PC-9 (cell line): ENCODE measurements around the gene SORBS2. TPM values are rescaled to one million over a fixed set of nuclear protein-coding genes. Genes with fewer than 3 reads are reported as not detected.

Source experiments
- BruUV-seq: library from RNA; stranded (reverse); fragments of 400-500 nt; replicated peaks from 2 replicates; lab custom pipeline; 2021; lab: Mats Ljungman, UMichigan
- CTCF ChIA-PET: fragments of 300-600 bp; sonication (Branson Sonifier 250); formaldehyde crosslinking; loops from one replicate; lab custom pipeline; 2022; ENCODE audit warnings: antibody characterized with exemption; lab: Charles Lee
- POLR2A ChIA-PET: fragments of 300-600 bp; sonication (Branson Sonifier 250); formaldehyde crosslinking; loops from one replicate; lab custom pipeline; 2022; ENCODE audit warnings: antibody characterized with exemption; ENCODE audit not compliant: unreplicated experiment; lab: Charles Lee
- DNase-seq, 2 experiments: peaks; one replicate each; pipeline versions ENCODE4 v3.0.0 to v3.0.0-alpha.2; 2015 to 2022; ENCODE audit warnings: mixed read lengths in 1 of 2
- H2AFZ ChIP-seq: fragments of 200-600 bp; sonication (generic); 2 replicates; pipeline ENCODE4 v1.8.1; 2017; ENCODE audit warnings: antibody characterized with exemption
- H3F3A ChIP-seq: fragments of 200-600 bp; sonication (generic); 2 replicates; pipeline ENCODE4 v1.8.1; 2017; ENCODE audit warnings: antibody characterized with exemption, mild to moderate bottlenecking, low read depth; ENCODE audit not compliant: insufficient read depth
- H3K27ac ChIP-seq: fragments of 200-600 bp; sonication (generic); 2 replicates; pipeline ENCODE4 v1.6.1; 2016; ENCODE audit warnings: mixed run types
- H3K27me3 ChIP-seq: fragments of 200-600 bp; sonication (generic); 2 replicates; pipeline ENCODE4 v1.6.1; 2016; ENCODE audit warnings: low read depth, mixed run types; ENCODE audit not compliant: insufficient read depth
- H3K36me3 ChIP-seq: fragments of 200-600 bp; sonication (generic); 2 replicates; pipeline ENCODE4 v1.6.1; 2016; ENCODE audit warnings: low read depth, mixed run types
- H3K4me1 ChIP-seq: fragments of 200-600 bp; sonication (generic); replicated peaks from 2 replicates; pipeline ENCODE4 v1.6.1; 2016; ENCODE audit warnings: mixed run types; ENCODE audit not compliant: insufficient read depth
- H3K4me2 ChIP-seq: fragments of 200-600 bp; sonication (generic); 2 replicates; pipeline ENCODE4 v1.6.1; 2017; ENCODE audit warnings: mixed run types
- H3K4me3 ChIP-seq: fragments of 200-600 bp; sonication (generic); 2 replicates; pipeline ENCODE4 v1.6.1; 2016; ENCODE audit warnings: mixed run types
- H3K79me2 ChIP-seq: fragments of 200-600 bp; sonication (generic); 2 replicates; pipeline ENCODE4 v1.6.1; 2017; ENCODE audit warnings: low read depth, mixed run types
- H3K9me2 ChIP-seq: fragments of 200-600 bp; sonication (generic); 2 replicates; pipeline ENCODE4 v1.8.1; 2017; ENCODE audit warnings: mild to moderate bottlenecking; ENCODE audit not compliant: insufficient read depth
- H3K9me3 ChIP-seq: fragments of 200-600 bp; sonication (generic); 2 replicates; pipeline ENCODE4 v1.8.1; 2016; ENCODE audit warnings: low read depth; ENCODE audit not compliant: insufficient read depth
- H4K20me1 ChIP-seq: fragments of 200-600 bp; sonication (generic); 2 replicates; pipeline ENCODE4 v1.8.1; 2017; ENCODE audit not compliant: insufficient read depth
- CTCF ChIP-seq: fragments of 200-600 bp; sonication (generic); conservative IDR thresholded peaks from 2 replicates; pipeline ENCODE4 v1.6.1; 2017; ENCODE audit warnings: mixed run types, antibody characterized with exemption, mild to moderate bottlenecking, moderate library complexity
- EZH2 ChIP-seq: fragments of 200-600 bp; sonication (generic); IDR thresholded peaks from 2 replicates; pipeline ENCODE4 v1.8.0; 2017; ENCODE audit warnings: antibody characterized with exemption, low read depth
- intact Hi-C: fragments of 100-400 bp; cut with micrococcal nuclease; formaldehyde crosslinking; loops from one replicate; pipeline ENCODE4 v1.10.0; 2022; ENCODE audit not compliant: unreplicated experiment
- total RNA-seq: library from RNA; stranded (reverse); gene quantifications from 2 replicates; pipeline ENCODE4 v1.2.3, GENCODE V29; 2021

SORBS2 gene
- total RNA-seq, 1 experiment from 2014 or later = 16.4 TPM

GRCh38 chr4:185839770-185840169 is 27.8 kb upstream of the SORBS2 start:
- no peak overlapping the region for H2AFZ ChIP-seq
- H3K79me2 ChIP-seq = no peaks in the 10 kb centered on the region
- no peaks in the 10 kb centered on the region for H3K9me2 ChIP-seq
- H3K4me2 ChIP-seq = peak overlapping the region; percentile 56
- H3K4me1 ChIP-seq = peaks cover 29% of the 10 kb centered on the region
- TF ChIP-seq CTCF (no peak), EZH2 (no peak)
- H3F3A ChIP-seq = peaks cover 19% of the 10 kb centered on the region
- no peaks in the 10 kb centered on the region for H3K36me3 ChIP-seq
- no peaks in the 10 kb centered on the region for H3K27me3 ChIP-seq
- H3K27ac ChIP-seq = peak overlapping the region; percentile 76
- intact Hi-C loops = loop anchor here (1.0 to 10.0 kb wide), 4 partner anchors 27 to 195 kb away; no protein-coding TSS in a partner anchor
- H4K20me1 ChIP-seq = no peaks in the 10 kb centered on the region
- DNase-seq = no peak
- CTCF ChIA-PET = interaction anchor here (0.7 to 1.1 kb wide), 2 partner anchors 57 to 109 kb away, joined by 4 read pairs; no protein-coding TSS in a partner anchor
- no peaks in the 10 kb centered on the region for H3K9me3 ChIP-seq
- POLR2A ChIA-PET = interaction anchor here (0.7 kb wide), 1 partner anchor 10 kb away, joined by 4 read pairs; no protein-coding TSS in a partner anchor
- BruUV-seq = TSS peak; percentile 91
- H3K4me3 ChIP-seq = no peak overlapping the region

- H2AFZ ChIP-seq = no peak overlapping the region
- H3K27me3 ChIP-seq = no peaks in the 10 kb centered on the region
- ChIA-PET POLR2A (interaction anchor here (0.6 to 1.0 kb wide), 4 partner anchors 10 to 238 kb away, joined by 3 to 8 read pairs (median 4); partner anchors contain the start of gene SORBS2), CTCF (interaction anchor here (1.1 kb wide), 1 partner anchor 58 kb away, joined by 4 read pairs; no protein-coding TSS in a partner anchor)
- intact Hi-C loops = loop anchor here (1.0 to 10.0 kb wide), 3 partner anchors 58 to 194 kb away; no protein-coding TSS in a partner anchor
- peaks cover 29% of the 10 kb centered on the region for H3K4me1 ChIP-seq
- DNase-seq = peak; percentile 73 to 81
- no peaks in the 10 kb centered on the region for H3K36me3 ChIP-seq
- no peaks in the 10 kb centered on the region for H3K9me3 ChIP-seq
- no peaks in the 10 kb centered on the region for H3K79me2 ChIP-seq
- BruUV-seq = no TSS peak
- no peaks in the 10 kb centered on the region for H3K9me2 ChIP-seq
- no peaks in the 10 kb centered on the region for H4K20me1 ChIP-seq
- no peak overlapping the region for H3K4me3 ChIP-seq
- peaks cover 19% of the 10 kb centered on the region for H3F3A ChIP-seq
- TF ChIP-seq EZH2 (no peak), CTCF (no peak)
- H3K4me2 ChIP-seq = peak overlapping the region; percentile 56
- H3K27ac ChIP-seq = peak overlapping the region; percentile 76
Measured at GRCh38 chr4:185839194-185839712, 27.3 kb upstream of the SORBS2 start.

- Histone ChIP-seq H3K9me3 (no peaks in the 10 kb centered on the region), H3K36me3 (no peaks in the 10 kb centered on the region), H3K4me2 (peak overlapping the region; percentile 56), H2AFZ (no peak overlapping the region), H4K20me1 (no peaks in the 10 kb centered on the region), H3K4me1 (peaks cover 29% of the 10 kb centered on the region), H3K27ac (peak overlapping the region; percentile 76), H3F3A (peaks cover 19% of the 10 kb centered on the region), H3K79me2 (no peaks in the 10 kb centered on the region), H3K9me2 (no peaks in the 10 kb centered on the region), H3K27me3 (no peaks in the 10 kb centered on the region), H3K4me3 (no peak overlapping the region)
- TSS peak; percentile 57 for BruUV-seq
- TF ChIP-seq CTCF (no peak), EZH2 (no peak)
- ChIA-PET CTCF (interaction anchor here (1.1 kb wide), 1 partner anchor 58 kb away, joined by 4 read pairs; no protein-coding TSS in a partner anchor), POLR2A (interaction anchor here (0.6 to 1.0 kb wide), 3 partner anchors 27 to 239 kb away, joined by 3 to 8 read pairs (median 3); partner anchors contain the start of gene SORBS2)
- DNase-seq = no peak
- intact Hi-C loops = loop anchor here (1.0 to 10.0 kb wide), 3 partner anchors 58 to 194 kb away; no protein-coding TSS in a partner anchor
Measured at GRCh38 chr4:185838514-185839193, 26.7 kb upstream of the SORBS2 start.
